WI38 (cell line): Measurements from ENCODE around the gene PLD2.
A peak's percentile ranks its signal among the peaks of the same experiment; 100 is the strongest.

Experiments
- H3K4me3 ChIP-seq: 2 replicates; pipeline ENCODE4 v1.5.1; 2011; ENCODE audit warnings: low read depth, mild to moderate bottlenecking, control low read depth, low read length
- TF ChIP-seq, protein P1 (sequence below): IDR thresholded peaks from 2 replicates; pipeline ENCODE4 v1.5.1; 2012; ENCODE audit warnings: low read depth, mild to moderate bottlenecking, control low read depth, low read length

The PLD2 gene, protein sequence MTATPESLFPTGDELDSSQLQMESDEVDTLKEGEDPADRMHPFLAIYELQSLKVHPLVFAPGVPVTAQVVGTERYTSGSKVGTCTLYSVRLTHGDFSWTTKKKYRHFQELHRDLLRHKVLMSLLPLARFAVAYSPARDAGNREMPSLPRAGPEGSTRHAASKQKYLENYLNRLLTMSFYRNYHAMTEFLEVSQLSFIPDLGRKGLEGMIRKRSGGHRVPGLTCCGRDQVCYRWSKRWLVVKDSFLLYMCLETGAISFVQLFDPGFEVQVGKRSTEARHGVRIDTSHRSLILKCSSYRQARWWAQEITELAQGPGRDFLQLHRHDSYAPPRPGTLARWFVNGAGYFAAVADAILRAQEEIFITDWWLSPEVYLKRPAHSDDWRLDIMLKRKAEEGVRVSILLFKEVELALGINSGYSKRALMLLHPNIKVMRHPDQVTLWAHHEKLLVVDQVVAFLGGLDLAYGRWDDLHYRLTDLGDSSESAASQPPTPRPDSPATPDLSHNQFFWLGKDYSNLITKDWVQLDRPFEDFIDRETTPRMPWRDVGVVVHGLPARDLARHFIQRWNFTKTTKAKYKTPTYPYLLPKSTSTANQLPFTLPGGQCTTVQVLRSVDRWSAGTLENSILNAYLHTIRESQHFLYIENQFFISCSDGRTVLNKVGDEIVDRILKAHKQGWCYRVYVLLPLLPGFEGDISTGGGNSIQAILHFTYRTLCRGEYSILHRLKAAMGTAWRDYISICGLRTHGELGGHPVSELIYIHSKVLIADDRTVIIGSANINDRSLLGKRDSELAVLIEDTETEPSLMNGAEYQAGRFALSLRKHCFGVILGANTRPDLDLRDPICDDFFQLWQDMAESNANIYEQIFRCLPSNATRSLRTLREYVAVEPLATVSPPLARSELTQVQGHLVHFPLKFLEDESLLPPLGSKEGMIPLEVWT

DNA sequence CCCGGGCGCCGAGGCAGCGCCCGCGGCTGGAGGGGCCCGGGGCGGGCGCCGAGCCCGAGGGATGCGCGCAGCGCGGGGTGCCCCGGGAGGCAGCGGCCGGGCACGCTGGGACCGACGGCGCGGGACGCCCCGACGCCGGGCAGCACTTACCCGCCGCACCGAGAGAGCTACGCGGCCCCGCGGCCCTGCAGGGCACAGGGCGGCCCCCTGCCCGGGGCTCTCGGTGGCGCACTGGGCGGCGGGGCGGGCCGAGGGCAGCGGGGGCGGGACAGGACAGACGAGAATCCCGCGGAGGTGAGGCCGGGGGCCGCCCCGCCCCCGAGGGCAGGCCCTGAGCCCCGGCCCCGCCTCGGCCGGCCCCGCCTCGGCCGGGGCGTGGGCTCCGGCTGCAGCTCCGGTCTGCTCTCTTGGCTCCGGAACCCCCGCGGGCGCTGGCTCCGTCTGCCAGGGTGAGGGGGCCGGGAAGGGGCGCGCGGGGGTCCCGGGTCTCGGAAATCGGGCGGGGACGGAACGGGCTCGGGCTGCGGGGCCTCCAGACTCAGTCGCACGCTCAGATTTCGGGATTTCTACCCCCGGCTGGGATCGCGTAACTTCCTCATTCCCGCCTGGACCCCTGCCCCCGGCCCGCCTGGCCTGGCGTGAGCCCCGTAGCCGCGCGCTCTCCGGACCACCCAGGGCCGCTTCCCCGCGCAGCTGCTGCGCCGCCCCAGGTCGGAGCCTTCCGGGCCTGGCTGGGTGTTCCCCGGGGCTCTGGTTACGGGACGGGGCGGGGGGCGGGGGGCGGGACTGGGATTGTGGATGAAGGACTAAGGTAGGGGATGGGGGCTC lies at the start of gene PLD2:
PLD2 (plus strand) TSS at position 376 of the 828 bp plus-strand sequence. CDS start 621 bp downstream, outside the sequence.
- TF ChIP-seq, protein P1, sequence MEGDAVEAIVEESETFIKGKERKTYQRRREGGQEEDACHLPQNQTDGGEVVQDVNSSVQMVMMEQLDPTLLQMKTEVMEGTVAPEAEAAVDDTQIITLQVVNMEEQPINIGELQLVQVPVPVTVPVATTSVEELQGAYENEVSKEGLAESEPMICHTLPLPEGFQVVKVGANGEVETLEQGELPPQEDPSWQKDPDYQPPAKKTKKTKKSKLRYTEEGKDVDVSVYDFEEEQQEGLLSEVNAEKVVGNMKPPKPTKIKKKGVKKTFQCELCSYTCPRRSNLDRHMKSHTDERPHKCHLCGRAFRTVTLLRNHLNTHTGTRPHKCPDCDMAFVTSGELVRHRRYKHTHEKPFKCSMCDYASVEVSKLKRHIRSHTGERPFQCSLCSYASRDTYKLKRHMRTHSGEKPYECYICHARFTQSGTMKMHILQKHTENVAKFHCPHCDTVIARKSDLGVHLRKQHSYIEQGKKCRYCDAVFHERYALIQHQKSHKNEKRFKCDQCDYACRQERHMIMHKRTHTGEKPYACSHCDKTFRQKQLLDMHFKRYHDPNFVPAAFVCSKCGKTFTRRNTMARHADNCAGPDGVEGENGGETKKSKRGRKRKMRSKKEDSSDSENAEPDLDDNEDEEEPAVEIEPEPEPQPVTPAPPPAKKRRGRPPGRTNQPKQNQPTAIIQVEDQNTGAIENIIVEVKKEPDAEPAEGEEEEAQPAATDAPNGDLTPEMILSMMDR: no peak
- H3K4me3 ChIP-seq: peak within 1 kb of the TSS; percentile 78

DNA sequence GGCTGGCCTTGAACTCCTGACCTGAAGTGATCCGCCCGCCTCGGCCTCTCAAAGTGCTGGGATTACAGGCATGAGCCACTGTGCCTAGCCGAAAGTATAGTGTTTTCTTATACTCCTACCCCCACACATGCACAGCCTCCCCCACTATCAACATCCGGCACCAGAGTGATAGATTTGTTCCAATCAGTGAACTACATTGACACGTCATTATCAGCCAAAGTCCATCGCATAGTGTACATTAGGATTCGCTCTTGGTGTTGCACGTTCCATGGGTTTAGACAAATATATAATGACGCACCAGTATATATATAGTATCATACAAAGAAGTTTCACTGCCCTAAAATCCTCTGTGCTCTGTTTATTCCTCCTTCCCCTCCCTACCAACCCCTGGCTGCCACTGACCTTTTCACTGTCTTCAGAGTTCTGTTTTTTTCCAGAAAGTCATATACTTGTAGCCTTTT lies 47.1 kb upstream of the PLD2 start:
- H3K4me3 ChIP-seq: no peak overlapping the region
- TF ChIP-seq, protein P1: no peak

DNA sequence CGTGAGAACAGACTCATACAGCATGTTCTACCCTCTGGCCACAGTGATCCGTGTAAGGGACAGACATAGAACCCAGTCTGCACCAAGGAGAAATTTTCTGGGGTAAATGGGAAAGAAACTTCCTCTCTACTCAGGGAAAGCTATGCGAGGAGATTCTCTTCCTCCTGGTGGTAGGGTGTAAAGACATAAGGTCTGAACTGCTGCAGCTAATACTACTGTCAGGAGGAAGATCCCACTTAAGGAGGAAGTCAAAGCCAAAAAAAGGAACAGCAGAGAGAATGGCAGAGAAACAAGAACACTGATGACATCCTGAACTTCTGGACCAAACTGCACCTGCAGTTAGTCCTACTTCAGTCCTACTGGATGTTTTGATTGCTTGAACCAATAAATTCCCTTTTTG lies 42.4 kb upstream of the PLD2 start:
- TF ChIP-seq, protein P1: no peak

DNA sequence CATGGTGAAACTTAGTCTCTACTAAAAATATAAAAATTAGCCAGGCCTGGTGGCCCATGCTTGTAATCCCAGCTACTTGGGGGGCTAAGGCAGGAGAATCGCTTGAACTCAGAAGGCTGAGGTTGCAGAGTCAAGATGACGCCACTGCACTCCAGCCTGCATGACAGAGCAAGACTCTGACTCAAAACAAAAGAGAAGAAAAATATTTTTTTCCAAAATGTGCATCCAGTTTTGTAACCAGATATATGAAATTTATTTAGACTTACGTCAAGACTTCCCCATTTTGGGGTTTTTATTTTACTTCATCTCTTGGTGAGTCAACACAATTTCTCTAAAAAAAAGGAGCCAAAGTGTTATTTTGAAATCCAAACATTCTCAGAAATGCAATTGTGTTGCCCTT lies 40.8 kb upstream of the PLD2 start:
- H3K4me3 ChIP-seq: no peak overlapping the region
- TF ChIP-seq, protein P1: no peak

More for the DNA sequence above, 42.4 kb upstream of the PLD2 start:
- H3K4me3 ChIP-seq: no peak overlapping the region

DNA sequence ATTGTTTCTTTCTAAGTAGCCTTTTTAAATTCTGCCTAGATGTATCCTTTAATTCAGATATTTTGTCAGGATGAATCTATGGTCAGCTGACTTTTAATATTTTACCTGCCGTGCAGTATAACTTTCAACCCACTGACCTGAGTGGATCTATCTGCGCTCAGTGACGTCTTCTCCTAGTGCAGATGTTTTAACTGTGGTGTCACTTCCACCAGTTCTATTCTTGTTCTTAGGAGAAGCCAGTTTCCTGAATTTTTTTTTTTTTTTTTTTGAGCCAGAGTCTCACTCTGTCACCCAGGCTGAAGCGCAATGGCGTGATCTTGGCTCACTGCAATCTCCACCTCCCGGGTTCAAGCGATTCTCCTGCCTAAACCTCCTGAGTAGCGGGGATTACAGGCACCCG lies 40.2 kb upstream of the PLD2 start:
- TF ChIP-seq, protein P1: no peak

DNA sequence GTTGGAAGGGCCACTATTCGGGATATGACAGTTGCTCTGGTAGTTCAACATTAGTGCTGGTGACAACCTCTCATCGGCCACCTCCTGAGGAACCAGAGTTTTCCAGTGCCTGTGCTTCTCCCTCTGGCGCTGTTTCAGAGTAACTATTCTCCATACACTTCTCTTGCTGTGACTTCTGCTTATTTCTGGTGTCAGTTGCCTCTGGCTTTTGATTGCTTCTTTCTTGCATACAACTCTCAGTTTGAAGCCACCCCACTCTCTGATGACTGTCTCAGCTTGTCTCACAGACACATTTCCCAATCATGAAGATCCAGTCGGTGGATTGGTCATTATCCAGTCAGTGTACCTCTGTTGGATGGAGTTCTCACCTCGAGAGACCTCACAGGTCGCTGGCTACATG lies 38.7 kb upstream of the PLD2 start:
- TF ChIP-seq, protein P1: no peak
- no peak overlapping the region for H3K4me3 ChIP-seq

More for the DNA sequence above, 40.2 kb upstream of the PLD2 start:
- H3K4me3 ChIP-seq: no peak overlapping the region
